Right lobe of liver (tissue), 6 donors: Measurements from ENCODE around the gene CDH13. TPM values are rescaled to one million over a fixed set of nuclear protein-coding genes. Genes with fewer than 3 reads are reported as not detected.

Experiments used
- ATAC-seq, 4 donors: fragments of 200-7000 bp; cut with Tn5 transposase; one replicate each; pipeline ENCODE4 v1.9.1; 2020; ENCODE audit warnings: mild to moderate bottlenecking in 4 of 4, moderate library complexity in 4 of 4
- DNase-seq, 3 donors: peaks; one replicate each; pipeline ENCODE4 v3.0.0-alpha.2; 2020
- H3K27ac ChIP-seq, 3 donors: fragments of 200-600 bp; one replicate each; pipeline ENCODE4 v1.8.0; 2022
- H3K27me3 ChIP-seq, 2 donors: fragments of 200-600 bp; one replicate each; pipeline ENCODE4 v1.8.0; 2022
- H3K36me3 ChIP-seq, 4 donors: fragments of 200-600 bp; sonication (generic) in 1 of 4; one replicate each; pipeline versions ENCODE4 v1.5.1 to v1.8.0; 2017 to 2022; ENCODE audit warnings: control low read depth in 1 of 4
- H3K4me1 ChIP-seq, 4 donors: fragments of 200-600 bp; sonication (generic) in 1 of 4; one replicate each; pipeline versions ENCODE4 v1.5.1 to v1.8.0; 2017 to 2022; ENCODE audit warnings: control low read depth in 1 of 4
- H3K4me3 ChIP-seq, 3 donors: fragments of 200-600 bp; one replicate each; pipeline ENCODE4 v1.8.0; 2022
- H3K9me3 ChIP-seq, 4 donors: fragments of 200-600 bp; sonication (generic) in 1 of 4; one replicate each; pipeline versions ENCODE4 v1.5.1 to v1.8.0; 2017 to 2022; ENCODE audit warnings: control low read depth in 1 of 4
- POLR2A ChIP-seq: fragments of 450-650 bp; IDR thresholded peaks from one replicate; pipeline ENCODE4 v1.6.1; 2017; ENCODE audit warnings: antibody characterized with exemption, mild to moderate bottlenecking
- whole genome bisulfite sequencing: methylation state at CpG from one replicate; pipeline ENCODE4 v1.1.6; 2018; ENCODE audit warnings: low coverage, low lambda C conversion rate; ENCODE audit not compliant: insufficient coverage; ENCODE audit errors: missing lambda C conversion rate; 5-methylcytosine and 5-hydroxymethylcytosine counted together
- intact Hi-C, 2 donors: fragments of 100-400 bp; cut with DNase I; formaldehyde crosslinking; loops; one replicate each; pipeline versions ENCODE4 v1.11.2 to v1.14.1; 2022
- total RNA-seq, 6 experiments: library from RNA; depleted of rRNA in 2 of 6; stranded (reverse); fragments of >200 nt in 2 of 6; fragmentation: NEBNext Ultra II Directional in 3 of 6; extraction: Animal tissue kit (Norgen Biotek cat#: 25700) in 3 of 6; gene quantifications; one replicate each; pipeline versions ENCODE4 v1.1.0 to v1.2.4, GENCODE V29; 2016 to 2023
- TF ChIP-seq, protein P1 (sequence below), 4 donors: fragments of 200-600 bp in 3 of 4; fragments of 450-650 bp in 1 of 4; IDR thresholded peaks; one replicate each; pipeline versions ENCODE4 v1.5.1 to v1.8.0; 2016 to 2022; ENCODE audit warnings: antibody characterized with exemption in 4 of 4, mild to moderate bottlenecking in 2 of 4
- donor health status: DM: no; HTN: yes; CAD: no.
- donor health status: DM: no; HTN: no; CAD: no.
- donor health status: DM: no; HTN: no; CAD: no.
- donor health status: DM: no; HTN: yes; CAD: no.
- donor health status: DM: no; HTN: yes; CAD: no.

The CDH13 gene
- total RNA-seq, 6 experiments from 2014 or later, result 0.13 to 4.6 (median 0.49) TPM

DNA sequence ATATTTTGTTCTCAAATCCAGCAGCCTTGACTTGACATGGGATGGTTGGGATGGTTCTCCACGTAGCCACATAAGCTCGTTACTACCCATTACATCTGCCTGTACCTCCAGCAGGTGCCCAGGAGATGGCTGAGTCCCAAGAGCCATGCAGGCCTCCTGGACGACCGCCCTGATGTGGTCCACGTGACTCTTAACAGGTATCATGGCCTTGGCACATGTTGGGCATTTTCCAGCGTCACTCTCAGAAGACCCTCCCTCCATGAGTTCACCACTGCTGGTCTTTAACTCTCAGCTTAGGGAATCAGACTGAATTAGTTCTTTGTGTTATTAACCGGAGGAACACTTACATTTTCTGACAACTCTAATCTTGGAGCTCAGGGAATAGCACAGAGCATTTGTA is 161.5 kb downstream of the CDH13 start:
- Histone ChIP-seq H3K27ac (no peak overlapping the region), H3K27me3 (no peaks in the 10 kb centered on the region), H3K4me1 (no peaks in the 10 kb centered on the region), H3K9me3 (no peaks in the 10 kb centered on the region), H3K36me3 (no peaks in the 10 kb centered on the region), H3K4me3 (no peak overlapping the region)
- ATAC-seq, result no peak
- DNase-seq, result no peak
- WGBS, result 52% methylated on average over 3 of the region's 7 CpGs
- intact Hi-C loops, result no loop called here
- TF ChIP-seq, protein P1, sequence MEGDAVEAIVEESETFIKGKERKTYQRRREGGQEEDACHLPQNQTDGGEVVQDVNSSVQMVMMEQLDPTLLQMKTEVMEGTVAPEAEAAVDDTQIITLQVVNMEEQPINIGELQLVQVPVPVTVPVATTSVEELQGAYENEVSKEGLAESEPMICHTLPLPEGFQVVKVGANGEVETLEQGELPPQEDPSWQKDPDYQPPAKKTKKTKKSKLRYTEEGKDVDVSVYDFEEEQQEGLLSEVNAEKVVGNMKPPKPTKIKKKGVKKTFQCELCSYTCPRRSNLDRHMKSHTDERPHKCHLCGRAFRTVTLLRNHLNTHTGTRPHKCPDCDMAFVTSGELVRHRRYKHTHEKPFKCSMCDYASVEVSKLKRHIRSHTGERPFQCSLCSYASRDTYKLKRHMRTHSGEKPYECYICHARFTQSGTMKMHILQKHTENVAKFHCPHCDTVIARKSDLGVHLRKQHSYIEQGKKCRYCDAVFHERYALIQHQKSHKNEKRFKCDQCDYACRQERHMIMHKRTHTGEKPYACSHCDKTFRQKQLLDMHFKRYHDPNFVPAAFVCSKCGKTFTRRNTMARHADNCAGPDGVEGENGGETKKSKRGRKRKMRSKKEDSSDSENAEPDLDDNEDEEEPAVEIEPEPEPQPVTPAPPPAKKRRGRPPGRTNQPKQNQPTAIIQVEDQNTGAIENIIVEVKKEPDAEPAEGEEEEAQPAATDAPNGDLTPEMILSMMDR (IDR thresholded peaks at IDR 0.05), result no peak
- TF ChIP-seq POLR2A, result no peak

DNA sequence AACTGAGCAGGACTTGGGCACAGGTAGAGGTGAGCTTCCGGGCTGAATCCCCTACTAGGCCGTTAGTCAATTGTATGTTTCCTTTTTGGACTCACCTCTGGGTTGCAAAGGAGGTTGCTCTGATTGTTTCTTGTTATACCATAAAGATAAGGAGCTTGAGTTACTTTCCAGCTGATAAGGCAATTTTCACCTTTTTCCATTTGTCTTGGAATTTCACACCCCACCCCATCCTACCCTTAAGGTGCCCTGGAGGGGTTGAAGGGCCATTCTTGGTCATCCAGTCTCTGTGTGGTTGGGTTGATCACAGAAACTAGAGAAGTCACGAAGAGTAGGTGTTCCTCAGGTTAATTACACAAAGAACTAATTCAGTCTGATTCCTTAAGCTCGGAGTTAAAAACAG is 162.2 kb downstream of the CDH13 start:
- TF ChIP-seq, protein P1 (IDR thresholded peaks at IDR 0.05), result no peak
- no peak for TF ChIP-seq POLR2A
- H3K4me3 ChIP-seq, result no peak overlapping the region
- DNase-seq (no peak), ATAC-seq (no peak)
- no peaks in the 10 kb centered on the region for H3K4me1 ChIP-seq
- intact Hi-C loops, result no loop called here
- no peaks in the 10 kb centered on the region for H3K9me3 ChIP-seq
- WGBS, result 54% methylated on average over 3 of the region's 4 CpGs
- H3K36me3 ChIP-seq, result no peaks in the 10 kb centered on the region
- H3K27me3 ChIP-seq, result no peaks in the 10 kb centered on the region
- no peak overlapping the region for H3K27ac ChIP-seq

DNA sequence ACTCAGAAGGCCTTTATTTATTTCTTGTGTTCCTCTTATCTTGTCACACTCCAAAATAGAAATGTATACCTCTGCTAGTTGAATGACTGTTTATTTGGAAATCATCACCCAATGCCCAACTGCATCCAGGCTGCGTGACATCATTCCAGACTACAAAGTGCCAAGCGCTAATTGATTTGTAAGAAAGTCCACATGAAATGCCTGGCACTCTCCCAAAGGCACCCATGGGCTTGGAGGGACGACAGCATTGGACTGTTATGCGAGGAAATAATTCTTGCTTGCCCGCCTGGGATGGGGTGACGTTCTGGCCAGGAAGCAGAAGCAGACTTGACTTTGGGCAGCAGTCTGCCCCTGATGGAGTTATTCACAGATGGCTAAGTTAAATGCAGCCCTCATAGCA is 165.9 kb downstream of the CDH13 start:
- peak in 1 of 4 donors; percentile 31 for ATAC-seq
- Histone ChIP-seq H3K4me1 (no peaks in the 10 kb centered on the region), H3K36me3 (no peaks in the 10 kb centered on the region), H3K4me3 (no peak overlapping the region), H3K9me3 (no peaks in the 10 kb centered on the region), H3K27me3 (no peaks in the 10 kb centered on the region), H3K27ac (no peak overlapping the region)
- intact Hi-C loops, result no loop called here
- peak in 2 of 3 donors; percentile 22 to 55 for DNase-seq
- no peak for TF ChIP-seq POLR2A
- TF ChIP-seq, protein P1 (IDR thresholded peaks at IDR 0.05), result no peak
- WGBS, result 30% methylated on average over 5 of the region's 6 CpGs

DNA sequence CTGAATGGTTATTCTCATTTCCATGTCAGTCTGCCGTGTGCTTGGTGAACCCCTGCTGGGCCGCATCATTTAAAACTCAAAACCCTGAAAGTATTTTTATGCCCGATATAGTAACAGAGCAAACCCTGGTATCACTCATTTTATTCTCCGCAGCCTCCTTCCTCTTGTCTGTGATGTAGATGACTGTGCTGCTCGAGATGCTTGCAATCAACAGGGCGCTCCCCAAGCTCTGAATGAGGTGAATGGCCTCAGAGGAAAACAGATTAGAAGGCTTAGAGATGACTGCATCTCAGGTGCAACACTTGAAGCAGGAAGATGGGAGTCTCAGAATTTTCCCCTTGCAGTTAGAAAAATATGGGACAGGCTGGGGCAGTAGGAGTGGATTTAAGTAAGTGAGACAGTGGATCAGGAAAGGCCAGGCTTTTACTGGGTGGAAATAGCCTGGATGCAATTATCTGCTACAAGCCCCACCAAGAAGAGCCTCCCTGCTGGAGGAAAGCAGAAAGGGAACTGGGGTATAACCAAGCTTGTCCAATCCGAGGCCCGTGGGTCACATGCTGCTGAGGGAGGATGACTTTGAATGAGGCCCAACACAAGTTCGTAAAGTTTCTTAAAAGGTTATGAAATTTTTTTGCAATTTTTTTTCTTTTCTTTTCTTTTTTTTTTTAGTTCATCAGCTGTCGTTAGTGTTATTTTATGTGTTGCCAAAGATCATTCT is 166.9 kb downstream of the CDH13 start:
- Histone ChIP-seq H3K27me3 (no peaks in the 10 kb centered on the region), H3K4me3 (no peak overlapping the region), H3K36me3 (no peaks in the 10 kb centered on the region), H3K9me3 (no peaks in the 10 kb centered on the region), H3K27ac (no peak overlapping the region), H3K4me1 (no peaks in the 10 kb centered on the region)
- TF ChIP-seq POLR2A, result no peak
- TF ChIP-seq, protein P1 (IDR thresholded peaks at IDR 0.05), result no peak
- ATAC-seq, result no peak
- DNase-seq, result no peak
- intact Hi-C loops, result no loop called here
- 53% methylated on average over 7 of the region's 10 CpGs for WGBS
